ENCODE results near the gene ARID1B. TPM values are rescaled to one million over a fixed set of nuclear protein-coding genes. Genes with fewer than 3 reads are reported as not detected.

Gene ARID1B
- total RNA-seq, 1 experiment from 2014 or later, result 60.3 TPM

- H3K4me3 Mint-ChIP-seq, result no peak overlapping the region
- ATAC-seq, result no peak
- TF ChIP-seq NR2C2 (CRISPR knock-in tag; IDR thresholded peaks at IDR 0.05), result no peak
- TF ChIP-seq NFE2L1 (CRISPR knock-in tag; IDR thresholded peaks at IDR 0.05), result no peak
- TF ChIP-seq ZNF416 (CRISPR knock-in tag; IDR thresholded peaks at IDR 0.05), result no peak
- TF ChIP-seq ZNF121 (CRISPR knock-in tag; IDR thresholded peaks at IDR 0.05), result no peak
- no peak for TF ChIP-seq ZNF671 (CRISPR knock-in tag; IDR thresholded peaks at IDR 0.05)
- TF ChIP-seq ZNF423 (CRISPR knock-in tag; IDR thresholded peaks at IDR 0.05), result no peak
- TF ChIP-seq GABPB1 (CRISPR knock-in tag; IDR thresholded peaks at IDR 0.05), result no peak
- TF ChIP-seq ARID4B (CRISPR knock-in tag; IDR thresholded peaks at IDR 0.05; ENCODE audit: borderline replicate concordance), result no peak
- no peak for TF ChIP-seq SOX15 (CRISPR knock-in tag; IDR thresholded peaks at IDR 0.05)
- no peak for TF ChIP-seq IRF2 (CRISPR knock-in tag; IDR thresholded peaks at IDR 0.05; ENCODE audit: borderline replicate concordance, low read depth)
- TF ChIP-seq E2F1 (CRISPR knock-in tag; IDR thresholded peaks at IDR 0.05), result no peak
- no peak for TF ChIP-seq FOXK1 (CRISPR knock-in tag; IDR thresholded peaks at IDR 0.05)
- TF ChIP-seq ATF3 (CRISPR knock-in tag; conservative IDR thresholded peaks at IDR 0.05), result no peak
- no peak for TF ChIP-seq ZMAT4 (CRISPR knock-in tag; IDR thresholded peaks at IDR 0.05)
- no peaks in the 10 kb centered on the region for H3K27me3 Mint-ChIP-seq (ENCODE audit: low read depth)
- DNase-seq (ENCODE audit: low spot score), result no peak
- H3K9me3 Mint-ChIP-seq, result no peaks in the 10 kb centered on the region
- ChIA-PET CTCF (interaction anchor here (1.1 kb wide), 1 partner anchor 307 kb away, joined by 3 read pairs; no protein-coding TSS in a partner anchor), POLR2A (no interaction called here)
- H3K36me3 Mint-ChIP-seq, result no peaks in the 10 kb centered on the region
- H3K4me1 Mint-ChIP-seq, result peaks cover 72% of the 10 kb centered on the region
- H3K27ac Mint-ChIP-seq, result peak overlapping the region; percentile 54
These were observed 102.4 kb downstream of the ARID1B start for GRCh38 chr6:156879591-156879990.

GRCh38 chr6:156880913-156881312 is 103.7 kb downstream of the ARID1B start:
- H3K27me3 Mint-ChIP-seq (ENCODE audit: low read depth), result no peaks in the 10 kb centered on the region
- H3K9me3 Mint-ChIP-seq, result no peaks in the 10 kb centered on the region
- TF ChIP-seq ZMAT4 (CRISPR knock-in tag; IDR thresholded peaks at IDR 0.05) (no peak), ZNF138 (CRISPR knock-in tag; conservative IDR thresholded peaks at IDR 0.05) (no peak), ELF4 (CRISPR knock-in tag; IDR thresholded peaks at IDR 0.05; ENCODE audit: low read depth) (no peak), ATF2 (CRISPR knock-in tag; IDR thresholded peaks at IDR 0.05; ENCODE audit: borderline replicate concordance, low read depth) (no peak), ZBTB21 (CRISPR knock-in tag; IDR thresholded peaks at IDR 0.05; ENCODE audit: borderline replicate concordance) (no peak), NFYB (CRISPR knock-in tag; conservative IDR thresholded peaks at IDR 0.05; ENCODE audit: low read depth) (no peak), KAT7 (CRISPR knock-in tag; IDR thresholded peaks at IDR 0.05; ENCODE audit: borderline replicate concordance) (no peak), ZNF317 (CRISPR knock-in tag; IDR thresholded peaks at IDR 0.05; ENCODE audit: borderline replicate concordance, low read depth) (no peak), IRF1 (CRISPR knock-in tag; IDR thresholded peaks at IDR 0.05) (no peak), ZBTB43 (CRISPR knock-in tag; IDR thresholded peaks at IDR 0.05) (no peak), CBFB (CRISPR knock-in tag; IDR thresholded peaks at IDR 0.05; ENCODE audit: low read depth) (no peak), NFATC4 (CRISPR knock-in tag; IDR thresholded peaks at IDR 0.05) (no peak)
- no peak for DNase-seq (ENCODE audit: low spot score)
- ChIA-PET POLR2A (interaction anchor here (0.9 kb wide), 1 partner anchor 11 kb away, joined by 3 read pairs; no protein-coding TSS in a partner anchor), CTCF (interaction anchor here (1.0 to 1.5 kb wide), 4 partner anchors 50 to 165 kb away, joined by 3 to 6 read pairs (median 4); no protein-coding TSS in a partner anchor)
- H3K27ac Mint-ChIP-seq, result peak overlapping the region; percentile 60
- H3K36me3 Mint-ChIP-seq, result no peaks in the 10 kb centered on the region
- H3K4me1 Mint-ChIP-seq, result peaks cover 74% of the 10 kb centered on the region
- no peak overlapping the region for H3K4me3 Mint-ChIP-seq
- ATAC-seq, result no peak
